ENCODE results near the gene KIF7.

Gene KIF7

GRCh38 chr15:89646416-89647141 lies 8.7 kb downstream of the KIF7 start:
- DNase-seq, result no peak

GRCh38 chr15:89645680-89646079 lies 9.6 kb downstream of the KIF7 start:
- no peak for DNase-seq

- DNase-seq, result no peak
These were observed 13.2 kb downstream of the KIF7 start for GRCh38 chr15:89642106-89642505.

GRCh38 chr15:89641053-89641452 lies 14.2 kb downstream of the KIF7 start:
- DNase-seq, result no peak

DNA sequence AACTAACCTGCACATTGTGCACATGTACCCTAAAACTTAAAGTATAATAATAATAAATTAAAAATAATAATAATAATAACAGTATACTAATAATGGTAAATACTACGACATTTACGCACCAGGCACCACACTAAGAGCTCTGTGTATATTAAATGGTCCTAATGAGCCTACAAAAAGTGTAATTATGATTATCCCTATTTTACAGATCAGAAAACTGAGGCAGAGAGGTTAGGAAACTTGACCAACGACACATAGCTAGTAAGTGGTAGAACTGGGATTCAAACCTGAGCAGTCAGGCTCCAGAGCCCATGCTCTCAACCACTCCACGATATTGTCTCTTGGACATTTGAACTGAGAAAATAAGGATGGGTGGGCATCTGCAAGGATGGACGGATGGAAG lies 15.0 kb downstream of the KIF7 start:
- DNase-seq, result no peak

GRCh38 chr15:89633585-89633984 lies 21.7 kb downstream of the KIF7 start:
- DNase-seq, result no peak

DNA sequence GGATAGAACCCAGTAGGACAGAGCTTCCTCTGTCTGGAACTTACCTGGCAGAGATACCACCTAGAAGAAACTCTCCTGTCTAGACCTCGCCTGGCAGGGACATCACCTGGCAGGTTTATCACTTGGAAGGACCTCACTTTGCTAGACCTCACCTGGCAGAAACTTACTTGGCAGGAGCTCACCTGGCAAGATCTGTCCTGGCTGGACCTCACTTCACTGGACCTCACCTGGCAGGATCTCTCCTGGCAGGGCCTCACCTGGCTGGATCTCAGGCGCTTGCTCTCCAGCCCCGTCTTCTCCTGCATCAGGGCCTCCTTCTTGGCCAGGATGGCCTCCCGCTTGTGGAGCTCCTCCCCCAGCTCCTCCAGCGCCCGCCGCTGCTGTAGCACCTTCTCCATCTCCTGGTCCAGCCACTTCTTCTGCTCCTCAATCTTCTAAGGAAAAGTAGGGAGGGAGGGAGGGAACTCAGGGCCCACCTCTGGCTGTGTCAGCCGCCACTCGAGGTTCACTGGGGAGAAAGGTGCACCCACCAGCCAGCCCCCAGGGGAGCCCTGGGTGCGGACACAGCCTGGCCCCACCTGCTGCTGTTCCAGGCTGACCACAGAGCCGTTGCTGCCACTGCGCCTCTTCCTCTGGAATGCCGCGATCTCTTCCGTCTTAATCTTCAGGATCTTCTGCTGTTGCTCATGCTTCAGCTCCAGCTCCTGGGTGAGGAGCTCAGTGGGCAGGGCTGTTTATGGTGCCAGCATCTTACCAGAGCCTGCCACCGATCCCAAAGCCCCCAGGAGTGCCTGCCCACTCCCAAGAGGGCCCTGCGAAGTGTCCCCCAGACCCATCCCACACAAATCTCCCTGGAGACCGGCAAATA lies 22.5 kb downstream of the KIF7 start:
- no peak for DNase-seq

- DNase-seq, result no peak
These were observed 23.4 kb downstream of the KIF7 start for GRCh38 chr15:89631902-89632264.

DNA sequence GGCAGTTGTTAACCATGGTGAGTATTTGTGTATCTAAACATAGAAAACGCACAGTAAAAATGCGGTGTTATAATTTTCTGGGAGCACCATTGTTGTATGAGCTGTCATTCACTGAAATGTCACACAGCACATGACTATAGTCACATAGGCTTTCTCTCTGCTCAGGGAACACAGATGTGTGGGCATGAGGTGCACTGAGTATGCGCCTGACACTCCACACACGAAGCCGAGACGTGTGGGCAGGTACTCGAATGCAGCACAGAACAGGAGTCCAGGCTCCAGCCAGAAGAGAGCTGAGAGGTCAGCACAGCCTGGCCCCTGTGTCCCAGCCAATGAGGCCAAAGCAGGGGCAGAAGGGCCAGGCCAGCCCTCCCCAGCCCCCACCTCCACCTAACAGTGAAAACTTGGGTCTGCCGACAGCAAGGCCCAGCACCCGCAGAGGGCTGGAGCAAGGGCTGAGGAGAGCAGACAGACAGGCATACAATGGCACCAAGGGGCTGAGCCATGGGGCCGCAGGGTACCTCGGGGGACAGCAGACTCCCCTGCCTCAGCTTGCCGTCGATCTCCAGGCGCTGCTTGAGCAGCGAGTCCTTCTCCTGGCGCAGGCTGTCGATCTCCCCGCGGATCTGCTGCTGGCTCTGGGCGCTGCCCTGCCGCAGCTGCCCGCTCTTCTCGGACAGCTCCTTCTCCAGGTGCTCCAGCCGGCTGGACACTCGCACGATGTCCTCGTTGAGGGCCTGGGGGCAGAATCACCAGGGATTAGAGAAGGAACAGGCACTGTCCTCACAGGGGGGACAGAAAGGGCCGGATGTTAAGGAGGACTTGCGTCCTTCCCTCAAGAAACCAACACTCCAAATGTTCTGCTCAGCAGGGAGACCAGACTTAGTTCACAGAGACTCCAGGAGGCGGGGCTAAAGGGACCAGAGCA lies 24.0 kb downstream of the KIF7 start:
- DNase-seq, result no peak

DNA sequence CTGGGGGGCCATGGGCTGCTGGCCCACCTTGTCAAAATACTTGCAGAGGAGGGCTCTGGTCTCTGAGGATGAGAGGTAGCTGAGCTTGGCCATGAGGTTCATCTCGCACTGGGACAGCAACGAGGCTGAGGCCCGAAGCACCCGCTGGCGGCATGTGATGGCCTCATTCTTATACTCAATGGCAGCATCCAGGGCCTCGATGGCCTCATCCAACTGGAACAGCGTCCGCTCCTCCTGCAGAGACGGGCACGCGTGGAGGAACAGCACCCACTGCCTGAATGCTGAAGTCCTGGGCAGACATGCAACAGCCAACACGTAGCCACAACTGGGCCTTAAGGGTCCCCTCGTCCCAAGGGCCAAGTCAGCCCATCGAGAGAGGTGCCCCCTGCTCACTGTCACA lies 25.0 kb downstream of the KIF7 start:
- DNase-seq, result no peak

DNA sequence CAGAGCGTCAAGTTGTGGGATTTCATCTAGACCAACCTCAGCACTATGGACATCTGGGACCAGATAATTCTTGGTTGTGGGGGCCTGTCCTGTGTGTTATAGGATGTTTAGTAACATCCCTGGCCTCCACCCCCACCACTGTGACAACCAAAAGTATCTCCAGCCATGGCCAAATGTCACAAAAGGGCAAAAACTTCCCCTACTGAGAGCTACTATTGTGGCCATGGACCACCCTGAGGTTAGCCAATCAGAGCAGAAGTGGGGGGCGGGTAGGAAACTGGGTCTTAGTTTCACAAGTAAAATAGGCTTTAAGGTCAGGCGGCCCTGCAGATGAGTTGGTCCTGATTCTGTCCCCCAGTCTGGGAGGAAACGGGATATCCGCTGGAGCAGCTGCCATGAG lies 25.4 kb downstream of the KIF7 start:
- no peak for DNase-seq

DNA sequence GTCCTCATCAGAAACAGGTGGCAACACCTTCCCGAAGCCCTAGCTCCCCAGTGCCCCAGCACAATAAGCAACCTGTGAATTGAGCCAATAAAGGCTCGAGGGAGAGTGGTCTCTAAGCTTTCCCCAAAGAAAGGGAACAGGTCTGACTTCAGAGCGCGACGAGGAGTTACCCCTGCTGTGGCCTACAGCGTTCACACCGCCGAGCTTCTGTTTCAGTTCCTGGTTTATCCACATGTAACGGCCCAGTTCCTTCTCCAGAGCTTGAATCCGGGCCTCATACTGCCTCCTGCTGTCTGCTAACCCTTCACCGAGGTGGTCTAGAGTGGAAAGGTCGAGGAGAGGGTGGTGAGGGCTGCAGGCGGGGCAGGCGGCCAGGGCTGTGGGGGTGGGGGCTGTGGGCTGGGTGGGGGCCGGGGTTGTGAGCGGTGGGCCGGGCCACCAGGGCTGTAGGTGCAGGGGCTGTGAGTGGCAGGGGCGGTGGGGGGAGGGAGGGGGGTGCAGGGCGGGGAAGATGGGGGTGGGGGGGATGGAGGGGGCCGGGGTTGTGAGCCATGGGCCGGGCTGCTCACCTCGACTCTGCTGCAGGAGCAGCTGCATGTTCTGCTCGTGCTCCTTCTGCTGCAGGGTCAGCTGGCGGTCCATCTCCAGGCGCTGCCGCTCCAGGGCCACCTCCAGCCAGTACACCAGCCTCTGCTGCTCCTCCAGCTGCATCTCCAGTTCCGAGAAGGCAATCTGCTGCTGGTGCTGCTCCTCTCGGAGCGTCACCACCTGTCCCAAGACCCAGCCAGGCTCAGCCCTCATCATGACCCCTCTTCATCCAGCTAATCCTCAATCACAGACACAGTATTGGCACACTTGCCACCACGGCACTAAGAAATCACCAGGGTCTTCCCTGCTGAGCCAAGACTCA lies 26.2 kb downstream of the KIF7 start:
- DNase-seq, result no peak

GRCh38 chr15:89628301-89628700 lies 27.0 kb downstream of the KIF7 start:
- no peak for DNase-seq

GRCh38 chr15:89627256-89627970 lies 27.9 kb downstream of the KIF7 start:
- no peak for DNase-seq

DNA sequence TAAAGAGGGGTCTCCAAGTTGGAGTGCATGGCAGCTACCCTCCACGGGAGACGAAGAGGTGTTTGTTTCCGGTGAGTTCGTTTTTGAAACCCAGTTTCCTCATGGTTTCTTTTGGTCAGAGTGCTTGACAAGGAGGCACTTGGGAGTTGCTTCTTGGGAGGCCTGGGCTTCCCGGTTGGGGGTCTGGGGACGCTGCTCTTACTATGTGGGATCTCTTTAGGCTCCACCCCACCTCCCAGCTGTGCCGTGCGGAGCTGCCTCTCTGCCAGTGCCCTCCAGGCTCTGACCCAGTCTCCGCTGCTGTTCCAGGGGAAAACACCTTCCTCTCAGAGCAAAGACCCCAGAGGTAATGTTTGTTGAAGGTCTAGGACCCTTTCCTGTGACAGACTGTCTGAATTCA lies 29.6 kb downstream of the KIF7 start:
- DNase-seq, result no peak

DNA sequence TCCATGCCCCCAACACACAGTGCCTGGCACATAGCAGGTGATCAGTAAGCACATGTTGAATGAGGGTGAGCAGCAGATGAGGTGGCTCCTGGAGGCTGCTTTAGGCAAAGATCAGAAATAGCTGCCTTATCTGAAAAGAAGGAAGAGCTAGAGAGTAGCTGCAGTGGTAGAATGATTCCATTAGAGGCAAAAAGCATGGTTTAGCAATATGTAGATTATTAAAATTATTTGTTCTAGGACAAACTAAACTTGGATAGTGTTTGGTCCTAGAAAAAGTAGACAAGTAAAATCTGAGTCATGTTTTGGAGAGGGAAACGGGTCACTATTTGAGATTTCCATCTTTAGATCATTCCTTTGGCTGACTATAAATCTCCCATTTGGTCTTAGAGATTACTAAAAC lies 32.1 kb downstream of the KIF7 start:
- DNase-seq, result no peak

- no peak for DNase-seq
These were observed 33.7 kb downstream of the KIF7 start for GRCh38 chr15:89621547-89621946.

DNA sequence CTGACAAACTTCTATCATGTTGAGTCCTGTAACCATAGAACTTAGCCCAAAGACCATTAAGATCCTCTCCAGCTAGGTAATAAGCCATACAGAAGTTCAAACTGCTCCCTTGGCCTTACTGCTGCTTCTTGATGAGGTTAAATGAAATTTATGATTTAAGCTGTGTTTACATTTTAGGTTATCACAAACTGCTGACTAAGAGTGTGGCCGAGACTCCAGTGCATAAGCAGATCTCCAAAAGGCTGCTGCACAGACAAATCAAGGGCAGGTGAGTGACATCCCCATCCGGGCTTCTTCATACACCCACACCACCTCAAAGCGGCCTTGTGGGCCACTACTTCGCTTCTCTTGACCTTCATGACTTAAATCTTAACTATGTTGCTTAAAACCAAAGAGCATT lies 39.0 kb downstream of the KIF7 start:
- DNase-seq, result no peak

GRCh38 chr15:89615135-89615534 lies 40.1 kb downstream of the KIF7 start:
- DNase-seq, result no peak

- no peak for DNase-seq
These were observed 41.1 kb downstream of the KIF7 start for GRCh38 chr15:89614164-89614563.

GRCh38 chr15:89613031-89613430 lies 42.2 kb downstream of the KIF7 start:
- DNase-seq, result no peak

DNA sequence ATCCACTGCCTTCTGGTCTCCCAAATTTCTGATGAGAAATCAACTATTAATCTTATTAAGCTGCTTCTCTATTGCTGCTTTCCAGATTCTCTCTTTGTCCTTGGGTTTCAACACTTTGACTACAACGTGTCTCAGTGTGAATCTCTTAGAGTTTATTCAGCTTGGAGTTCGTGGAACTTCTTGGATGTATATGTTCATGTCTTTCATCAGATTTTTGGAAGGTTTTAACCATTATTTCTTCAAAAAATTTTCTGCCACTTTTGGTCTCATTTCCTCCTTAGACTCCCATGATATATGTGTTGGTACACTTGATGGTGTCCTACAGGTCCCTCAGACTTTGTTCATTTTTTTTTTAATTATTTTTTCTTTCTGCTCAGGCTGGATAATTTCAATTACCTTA lies 44.0 kb downstream of the KIF7 start:
- no peak for DNase-seq
